ENCODE results near the gene RPL35.

The RPL35 gene

GRCh38 chr9:124813501-124814163, 48.1 kb downstream of the RPL35 start:
- no peak for DNase-seq

- DNase-seq: no peak
Observed at GRCh38 chr9:124813041-124813440, 48.7 kb downstream of the RPL35 start.

DNA sequence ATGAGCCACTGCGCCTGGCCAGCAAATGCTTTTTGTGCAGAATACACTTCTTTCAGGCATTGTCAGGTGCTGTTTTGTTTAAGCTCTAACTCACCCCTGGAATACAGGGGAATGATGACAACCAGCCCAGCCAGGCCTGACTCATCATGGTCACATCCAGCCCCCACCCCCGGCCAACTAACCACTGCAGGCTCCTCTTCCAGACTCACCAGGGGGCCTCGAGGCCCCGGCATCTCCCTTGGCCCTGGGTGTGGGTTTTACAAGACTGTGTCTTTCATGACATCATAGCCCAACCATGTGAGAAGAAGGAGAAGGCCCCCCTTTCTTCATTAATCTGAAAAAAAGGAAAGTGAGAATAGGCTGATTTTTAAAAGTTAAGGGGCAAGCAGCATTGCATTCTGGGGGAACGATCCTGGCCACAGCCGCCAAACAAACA, 49.3 kb downstream of the RPL35 start:
- DNase-seq: peak; percentile 16

GRCh38 chr9:124810663-124811355, 50.9 kb downstream of the RPL35 start:
- no peak for DNase-seq

DNA sequence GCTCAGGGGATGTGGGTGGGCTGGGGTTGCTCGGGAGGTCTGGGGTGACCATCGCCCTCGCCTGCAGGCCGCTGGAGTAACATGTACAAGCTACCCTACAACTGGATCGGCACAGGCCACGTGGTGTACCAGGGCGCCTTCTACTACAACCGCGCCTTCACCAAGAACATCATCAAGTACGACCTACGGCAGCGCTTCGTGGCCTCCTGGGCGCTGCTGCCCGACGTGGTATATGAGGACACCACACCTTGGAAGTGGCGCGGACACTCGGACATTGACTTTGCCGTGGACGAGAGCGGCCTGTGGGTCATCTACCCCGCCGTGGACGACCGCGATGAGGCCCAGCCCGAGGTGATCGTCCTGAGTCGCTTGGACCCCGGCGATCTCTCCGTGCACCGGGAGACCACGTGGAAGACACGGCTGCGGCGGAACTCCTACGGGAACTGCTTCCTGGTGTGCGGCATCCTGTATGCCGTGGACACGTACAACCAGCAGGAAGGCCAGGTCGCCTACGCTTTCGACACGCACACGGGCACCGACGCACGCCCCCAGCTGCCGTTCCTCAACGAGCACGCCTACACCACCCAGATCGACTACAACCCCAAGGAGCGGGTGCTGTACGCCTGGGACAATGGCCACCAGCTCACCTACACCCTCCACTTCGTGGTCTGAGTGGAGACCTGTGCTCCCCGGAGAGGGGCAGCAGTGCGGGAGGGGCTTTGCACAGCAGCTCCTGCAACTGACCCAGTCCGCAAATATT, 51.8 kb downstream of the RPL35 start:
- DNase-seq: no peak

- DNase-seq: no peak
Observed at GRCh38 chr9:124809211-124809610, 52.5 kb downstream of the RPL35 start.

DNA sequence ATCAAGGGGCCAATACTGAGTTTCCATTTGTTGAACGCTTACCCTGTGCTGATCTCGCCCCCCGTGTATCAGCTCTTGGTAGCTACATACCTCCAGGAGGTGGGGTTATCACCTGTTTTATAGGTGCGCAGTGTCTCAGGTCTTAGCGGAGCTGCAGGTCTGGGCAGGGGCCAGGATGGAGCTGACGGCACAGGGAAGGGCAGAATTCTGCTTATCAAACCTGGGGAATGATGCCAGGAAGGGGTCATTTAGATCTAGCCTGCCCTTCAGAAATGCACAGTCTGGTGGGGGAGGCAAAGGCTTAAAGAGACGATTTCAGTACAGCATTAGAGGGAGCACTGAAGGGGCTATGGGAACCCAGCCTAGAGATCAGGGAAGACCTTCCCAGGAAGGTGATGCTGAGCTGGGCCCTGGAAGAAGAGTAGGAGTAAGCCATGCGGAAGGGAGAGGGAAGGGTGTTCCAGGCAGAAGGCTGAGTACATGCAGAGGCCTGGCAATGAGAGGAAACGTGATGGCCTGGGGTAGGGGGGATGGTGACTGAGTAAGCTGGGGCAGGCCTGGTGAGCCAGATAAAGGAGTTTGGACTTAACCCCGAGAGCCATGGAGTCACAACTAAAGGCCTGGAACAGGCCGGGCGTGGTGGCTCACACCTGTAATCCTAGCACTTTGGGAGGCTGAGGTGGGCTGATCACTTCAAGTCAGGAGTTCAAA, 53.4 kb downstream of the RPL35 start:
- no peak for DNase-seq

Measured in inflammatory macrophage treated with lipopolysaccharide for 4 hours (primary cell).